Activated CD8-positive, alpha-beta memory T cell treated with anti-CD3 and anti-CD28 coated beads for 36 hours (primary cell): ENCODE measurements around the gene LRWD1. TPM values are rescaled to one million over a fixed set of nuclear protein-coding genes. Genes with fewer than 3 reads are reported as not detected.
"Not testable (repeated sequence)": the region's sequence is repeated elsewhere in the genome, so short reads cannot be mapped to it uniquely, and the experiment has no call there.

ENCODE experiments used
- CTCF ChIA-PET: fragments of 350-600 bp; sonication (Branson Sonifier 250); formaldehyde crosslinking; loops from one replicate; lab custom pipeline; 2021; ENCODE audit warnings: antibody characterized with exemption; lab: Charles Lee
- POLR2A ChIA-PET: fragments of 350-600 bp; sonication (Branson Sonifier 250); formaldehyde crosslinking; loops from one replicate; lab custom pipeline; 2021; ENCODE audit warnings: antibody characterized with exemption; lab: Charles Lee
- total RNA-seq, 2 experiments: library from RNA; stranded (reverse); gene quantifications; one replicate each; pipeline ENCODE4 v1.2.3, GENCODE V29; 2021

The LRWD1 gene
- total RNA-seq, 2 experiments from 2014 or later = 25.1 to 25.9 TPM

DNA sequence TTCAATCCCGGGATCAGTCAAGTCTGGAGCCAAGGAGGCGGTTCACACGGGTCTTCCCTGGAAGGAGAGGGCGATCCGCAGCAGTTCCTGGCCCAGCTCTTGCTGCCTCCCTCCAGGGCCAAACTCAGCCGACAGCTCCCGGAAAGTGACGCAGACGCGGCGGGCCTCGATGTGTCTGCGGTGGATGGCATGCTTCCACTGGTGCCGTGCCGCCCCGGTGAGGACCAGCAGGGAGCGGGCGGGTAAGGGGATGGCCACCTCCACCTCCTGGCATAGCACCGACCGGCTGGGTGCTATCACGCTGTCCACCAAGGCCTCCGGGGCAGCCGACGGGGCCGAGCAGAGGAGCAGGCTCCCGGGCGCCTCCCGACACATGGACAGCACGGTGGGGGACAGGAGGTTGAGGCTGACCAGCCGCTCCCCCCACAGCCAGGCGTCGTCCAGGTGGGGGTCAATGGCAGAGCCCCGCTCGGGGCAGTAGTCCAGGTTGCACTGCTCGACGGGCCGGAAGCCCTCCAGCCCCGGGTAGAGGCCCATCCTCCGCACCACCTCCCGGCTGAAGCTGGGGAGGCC is 7.3 kb upstream of the LRWD1 start:
- POLR2A ChIA-PET = interaction anchor here (0.5 kb wide), 1 partner anchor 150 kb away, joined by 3 read pairs; no protein-coding TSS in a partner anchor
- CTCF ChIA-PET = no interaction called here

DNA sequence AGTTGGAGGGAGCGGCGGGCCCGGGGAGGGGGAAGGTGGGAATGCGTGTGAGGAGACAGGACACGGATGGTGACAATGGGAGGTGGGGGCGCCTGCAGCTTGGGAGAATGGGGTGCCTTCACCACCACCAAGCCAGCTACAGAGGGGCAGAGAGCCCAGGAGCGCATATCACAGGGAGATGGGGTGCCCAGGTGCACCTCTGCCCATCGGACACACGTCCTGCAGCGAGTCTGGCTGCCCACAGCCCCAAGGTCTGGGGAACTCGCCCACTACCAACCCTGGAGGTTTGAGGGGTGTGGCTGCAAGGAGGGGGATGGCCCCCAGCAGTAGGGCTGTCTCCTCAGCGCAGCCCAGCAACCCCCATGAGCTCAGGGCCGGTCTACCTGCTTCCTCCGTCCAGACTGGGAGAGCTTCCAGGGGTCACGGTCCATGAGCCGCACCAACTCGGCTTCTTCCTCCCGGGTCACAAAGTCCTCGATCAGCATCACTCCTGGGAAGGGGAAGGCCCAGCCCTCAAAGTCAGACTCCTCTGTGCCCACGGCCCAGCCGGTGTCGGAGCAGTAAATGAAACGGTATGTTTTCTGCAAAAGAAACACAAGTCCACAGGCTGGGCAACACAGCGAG is 5.5 kb upstream of the LRWD1 start:
- CTCF ChIA-PET = interaction anchor here (0.7 to 1.5 kb wide), 2 partner anchors 9 to 1951 kb away, joined by 3 to 4 read pairs; no protein-coding TSS in a partner anchor
- POLR2A ChIA-PET = no interaction called here

GRCh38 chr7:102460467-102460866 is 4.3 kb upstream of the LRWD1 start:
- ChIA-PET CTCF (interaction anchor here (1.5 kb wide), 1 partner anchor 10 kb away, joined by 4 read pairs; no protein-coding TSS in a partner anchor), POLR2A (no interaction called here)

DNA sequence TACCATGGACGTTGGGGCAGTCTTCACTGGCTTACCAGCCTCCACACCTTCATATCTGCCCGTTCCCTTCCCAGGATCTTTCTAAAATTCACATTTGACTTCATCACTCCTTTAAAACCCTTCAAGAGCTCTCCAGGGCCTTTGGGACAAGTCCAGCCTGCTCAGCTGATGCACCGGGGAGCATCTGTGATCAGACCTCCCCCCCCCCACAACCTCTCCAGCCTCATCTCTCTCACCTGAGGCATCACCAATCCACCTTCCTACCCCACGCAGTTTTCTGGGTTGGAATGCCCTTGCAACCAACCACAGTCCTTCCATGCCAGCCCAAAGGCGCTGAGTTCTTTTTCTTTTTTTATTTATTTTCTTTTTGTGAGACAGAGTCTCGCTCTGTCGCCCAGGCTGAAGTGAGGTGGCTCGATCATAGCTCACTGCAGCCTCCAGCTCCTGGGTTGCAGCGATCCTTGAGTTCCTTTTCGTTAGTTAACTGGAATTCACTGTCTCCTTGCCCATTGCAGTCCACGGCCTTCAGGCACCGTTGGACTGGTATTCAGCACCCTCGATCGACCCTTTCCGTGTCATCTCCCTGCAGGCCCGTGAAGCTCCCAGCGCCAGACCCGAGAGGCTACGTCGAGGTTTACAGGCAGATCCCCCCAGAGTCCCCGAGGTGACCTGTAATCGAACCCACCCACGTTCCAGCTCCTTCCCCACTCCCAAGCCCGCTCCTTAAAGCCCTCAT is 775 bp upstream of the LRWD1 start:
- POLR2A ChIA-PET = interaction anchor here (0.5 kb wide), 1 partner anchor 59 kb away, joined by 3 read pairs; no protein-coding TSS in a partner anchor
- CTCF ChIA-PET = interaction anchor here (1.2 kb wide), 1 partner anchor 64 kb away, joined by 5 read pairs; no protein-coding TSS in a partner anchor

DNA sequence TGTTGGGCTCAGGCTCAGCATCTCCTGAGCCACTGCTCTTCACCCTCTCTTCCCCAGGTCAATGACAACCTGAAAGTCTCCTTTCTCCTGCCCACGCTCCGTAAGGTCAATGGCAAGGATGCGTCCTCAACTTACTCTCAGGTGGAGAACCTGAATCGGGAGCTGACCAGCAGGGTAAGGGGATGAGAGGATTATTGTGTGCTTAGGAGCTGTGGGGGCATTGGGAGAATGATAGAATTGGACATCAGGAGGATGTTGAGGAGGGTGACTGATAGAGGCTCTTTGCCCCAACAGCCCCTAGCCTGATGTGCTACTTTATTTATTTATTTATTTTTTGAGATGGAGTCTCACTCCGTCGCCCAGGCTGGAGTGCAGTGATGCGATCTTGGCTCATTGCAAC is 1.3 kb downstream of the LRWD1 start:
- ChIA-PET POLR2A (interaction anchor here (0.6 to 1.0 kb wide), 2 partner anchors 23 to 70 kb away, joined by 3 read pairs; no protein-coding TSS in a partner anchor), CTCF (interaction anchor here (0.6 to 0.8 kb wide), 4 partner anchors 48 to 1772 kb away, joined by 3 to 5 read pairs (median 4); partner anchors contain the start of gene GIGYF1)

DNA sequence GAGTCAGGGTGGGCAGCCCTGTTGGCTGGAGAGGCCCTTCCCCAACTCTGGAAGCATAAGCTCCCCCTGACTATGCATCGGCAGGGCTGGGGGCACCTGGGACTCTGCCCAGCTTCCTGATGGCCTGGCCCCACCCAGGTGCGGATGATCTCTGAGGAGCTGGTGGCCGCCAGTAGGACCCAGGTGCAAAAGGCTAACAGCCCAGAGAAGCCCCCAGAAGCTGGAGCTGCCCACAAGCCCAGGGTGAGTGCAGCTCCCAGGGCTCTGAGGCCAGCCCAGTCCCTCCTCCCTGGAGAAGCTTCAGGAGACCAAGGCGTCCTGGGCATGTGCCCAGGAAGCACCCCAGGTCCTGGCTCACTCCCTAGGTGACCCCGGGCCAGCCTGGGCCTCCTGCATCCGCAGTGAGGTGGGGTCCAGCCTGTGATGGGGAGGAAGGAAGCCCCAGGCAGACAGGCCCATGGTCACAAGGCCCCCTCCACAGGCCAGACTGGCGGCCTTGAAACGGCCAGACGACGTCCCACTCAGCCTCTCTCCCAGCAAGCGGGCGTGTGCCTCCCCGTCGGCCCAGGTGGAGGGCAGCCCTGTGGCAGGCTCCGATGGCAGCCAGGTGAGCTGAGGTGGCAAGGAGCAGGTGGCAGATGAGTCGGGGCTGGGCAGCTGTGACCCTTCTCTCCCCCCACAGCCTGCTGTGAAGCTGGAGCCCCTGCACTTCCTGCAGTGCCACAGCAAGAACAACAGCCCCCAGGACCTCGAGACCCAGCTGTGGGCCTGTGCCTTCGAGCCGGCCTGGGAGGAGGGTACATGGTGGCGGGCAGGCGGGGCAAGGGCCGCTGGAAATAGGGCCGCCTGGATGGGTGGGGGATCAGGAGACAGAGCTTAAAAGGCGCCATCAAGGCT is 3.0 kb downstream of the LRWD1 start:
- ChIA-PET POLR2A (no interaction called here), CTCF (interaction anchor here (0.7 to 1.1 kb wide), 3 partner anchors 12 to 1159 kb away, joined by 3 to 4 read pairs (median 3); no protein-coding TSS in a partner anchor)

- ChIA-PET POLR2A (no interaction called here), CTCF (interaction anchor here (1.1 kb wide), 1 partner anchor 19 kb away, joined by 3 read pairs; no protein-coding TSS in a partner anchor)
Measured at GRCh38 chr7:102468478-102469350, 3.9 kb downstream of the LRWD1 start.

DNA sequence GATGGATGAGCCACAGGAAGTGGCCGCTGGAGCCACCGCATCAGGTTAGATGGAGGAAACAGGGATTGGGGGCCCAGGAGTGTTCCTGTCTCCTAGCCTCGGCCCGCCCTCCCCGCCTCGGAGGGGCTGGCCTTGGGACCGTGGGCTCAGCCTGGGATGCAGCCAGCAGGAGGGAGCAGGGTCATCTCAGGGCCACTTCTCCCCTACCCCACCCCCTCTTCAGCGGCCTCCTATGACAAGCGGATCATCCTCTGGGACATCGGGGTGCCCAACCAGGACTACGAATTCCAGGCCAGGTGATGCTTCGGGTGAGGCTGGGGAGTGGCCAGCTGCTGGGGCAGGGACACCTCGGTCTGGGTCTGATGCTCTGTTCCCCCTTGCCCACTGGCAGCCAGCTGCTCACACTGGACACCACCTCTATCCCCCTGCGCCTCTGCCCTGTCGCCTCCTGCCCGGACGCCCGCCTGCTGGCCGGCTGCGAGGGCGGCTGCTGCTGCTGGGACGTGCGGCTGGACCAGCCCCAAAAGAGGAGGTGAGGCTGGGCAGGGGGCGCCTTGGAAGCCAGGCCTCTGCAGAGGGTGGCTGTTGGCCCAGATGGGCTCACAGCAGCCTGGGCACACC is 4.7 kb downstream of the LRWD1 start:
- ChIA-PET POLR2A (interaction anchor here (0.5 kb wide), 1 partner anchor 72 kb away, joined by 4 read pairs; no protein-coding TSS in a partner anchor), CTCF (no interaction called here)

DNA sequence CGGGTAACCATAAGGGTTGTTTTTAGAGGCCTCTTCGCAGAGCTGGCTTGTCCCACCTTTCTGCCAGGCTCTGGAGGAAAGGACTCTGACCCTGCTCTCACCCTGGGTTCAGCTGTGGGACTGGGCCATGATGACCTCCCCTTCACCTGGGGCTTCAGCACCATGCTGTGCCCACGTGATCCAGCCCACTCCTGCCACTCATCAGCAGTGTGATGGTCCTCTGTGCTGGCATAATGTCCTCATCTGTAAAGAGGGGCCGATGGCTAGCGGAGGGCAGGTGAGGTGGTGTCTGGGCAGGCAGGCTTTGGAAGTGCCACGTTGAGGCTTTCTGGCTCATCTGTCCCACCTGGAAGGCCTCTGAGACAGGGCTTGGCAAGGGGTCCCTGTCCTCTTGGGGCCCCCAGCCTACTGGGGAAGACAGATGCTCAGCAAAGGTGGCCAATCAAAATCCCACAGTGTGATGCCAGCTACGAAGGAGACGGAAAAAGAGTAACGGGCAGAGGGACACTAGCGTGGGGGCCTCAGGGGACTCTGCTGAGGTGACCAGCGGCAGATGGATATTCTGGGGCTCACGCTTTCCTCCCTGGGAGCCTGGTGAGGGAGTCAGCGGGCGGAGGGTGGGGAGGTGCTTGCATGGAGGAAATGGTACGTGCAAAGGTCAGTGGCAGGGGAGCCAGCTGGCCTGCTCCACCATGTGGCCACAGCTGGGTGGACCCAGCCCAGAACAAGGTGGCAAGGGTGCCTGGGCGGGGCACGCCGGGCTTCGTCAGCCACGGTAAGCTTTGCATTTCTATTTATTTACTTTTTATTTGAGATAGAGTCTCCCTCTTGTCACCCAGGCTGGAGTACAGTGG is 5.4 kb downstream of the LRWD1 start:
- CTCF ChIA-PET = interaction anchor here (0.6 kb wide), 1 partner anchor 726 kb away, joined by 4 read pairs; no protein-coding TSS in a partner anchor

DNA sequence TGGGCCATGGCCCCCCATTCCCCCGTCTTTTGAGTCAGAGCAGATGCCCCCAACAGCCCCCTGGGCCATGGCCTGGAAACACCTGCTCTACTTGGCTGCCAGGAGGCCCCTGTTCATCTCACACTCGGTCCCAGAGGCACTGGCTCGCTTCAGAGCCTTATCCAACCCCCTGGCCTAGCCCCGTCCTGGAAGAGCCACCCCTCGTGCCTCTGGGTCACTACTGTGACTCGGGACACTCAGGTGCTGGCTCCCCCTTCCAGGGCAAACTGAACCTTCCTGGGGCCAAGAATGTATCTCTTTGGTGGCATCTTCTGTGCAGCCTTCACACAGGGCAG is 7.0 kb downstream of the LRWD1 start:
- CTCF ChIA-PET = no interaction called here
- POLR2A ChIA-PET = no interaction called here

More for the DNA sequence above, 5.4 kb downstream of the LRWD1 start:
- POLR2A ChIA-PET = interaction anchor here (0.5 kb wide), 1 partner anchor 73 kb away, joined by 4 read pairs; no protein-coding TSS in a partner anchor

DNA sequence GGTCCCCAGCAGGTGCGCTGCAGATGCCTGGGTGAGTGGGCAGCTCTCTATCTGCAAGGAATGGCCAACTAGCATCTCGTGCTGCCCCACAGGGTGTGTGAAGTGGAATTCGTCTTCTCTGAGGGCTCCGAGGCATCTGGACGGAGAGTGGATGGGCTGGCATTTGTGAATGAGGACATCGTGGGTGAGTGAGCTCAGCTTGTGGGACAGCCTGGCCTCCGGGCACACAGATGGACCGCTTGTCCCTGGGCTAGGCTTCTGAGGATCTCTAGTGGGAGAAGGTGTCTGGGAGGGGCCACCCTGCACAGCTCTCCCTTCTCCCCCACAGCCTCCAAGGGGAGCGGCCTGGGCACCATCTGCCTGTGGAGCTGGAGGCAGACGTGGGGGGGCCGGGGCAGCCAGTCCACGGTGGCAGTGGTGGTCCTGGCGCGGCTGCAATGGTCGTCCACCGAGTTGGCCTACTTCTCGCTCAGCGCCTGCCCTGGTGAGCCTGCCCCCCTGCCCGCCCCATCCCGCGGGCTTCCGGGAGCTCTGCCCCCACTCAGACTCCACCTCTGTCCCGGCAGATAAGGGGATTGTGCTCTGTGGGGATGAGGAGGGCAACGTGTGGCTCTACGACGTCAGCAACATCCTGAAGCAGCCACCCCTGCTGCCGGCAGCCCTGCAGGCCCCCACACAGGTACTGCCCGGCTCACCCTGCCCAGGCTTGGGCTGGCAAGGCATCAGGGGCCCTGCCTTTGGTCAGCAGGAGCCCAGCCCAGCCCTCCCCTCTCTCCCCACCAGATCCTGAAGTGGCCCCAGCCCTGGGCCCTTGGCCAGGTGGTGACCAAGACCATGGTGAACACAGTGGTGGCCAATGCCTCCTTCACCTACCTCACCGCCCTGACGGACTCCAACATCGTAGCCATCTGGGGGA is 7.6 kb downstream of the LRWD1 start:
- CTCF ChIA-PET = interaction anchor here (0.5 kb wide), 1 partner anchor 180 kb away, joined by 3 read pairs; no protein-coding TSS in a partner anchor

DNA sequence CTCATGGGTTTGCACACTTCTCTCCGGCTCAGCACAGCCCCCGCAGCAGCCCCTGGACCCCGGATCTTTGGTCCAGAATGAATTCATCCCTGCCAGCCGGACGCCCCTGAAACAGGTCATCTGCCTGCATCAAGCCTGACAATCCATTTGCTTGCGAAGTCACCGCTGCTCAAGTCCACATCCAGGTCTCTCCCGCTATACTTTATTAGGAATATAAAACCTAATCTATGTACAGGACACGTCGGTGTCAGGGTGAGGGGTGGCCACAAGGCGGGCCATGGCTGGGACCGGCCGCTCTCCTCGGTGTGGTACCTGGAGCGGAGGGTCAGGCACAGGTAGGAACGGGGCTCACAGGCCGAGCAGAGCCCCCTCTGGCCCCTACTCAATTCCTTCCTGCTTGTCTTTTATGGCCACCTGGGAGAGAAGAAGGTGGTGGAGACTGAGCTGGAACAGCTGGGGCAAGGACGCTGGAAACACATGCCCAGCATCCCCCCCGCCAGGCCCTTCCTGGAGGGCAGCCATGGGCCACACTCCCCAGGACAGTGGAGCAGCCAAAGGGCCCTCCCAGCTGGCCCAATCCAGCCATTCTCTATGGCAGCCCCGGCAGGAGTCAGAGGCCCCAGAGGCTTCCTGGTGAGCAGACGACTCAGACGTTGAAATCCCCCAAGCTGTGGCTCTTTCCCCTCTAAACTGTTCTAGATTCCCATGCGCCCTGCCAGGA is 8.6 kb downstream of the LRWD1 start:
- CTCF ChIA-PET = no interaction called here

More for the DNA sequence above, 7.6 kb downstream of the LRWD1 start:
- POLR2A ChIA-PET = no interaction called here

GRCh38 chr7:102474116-102474515 is 9.3 kb downstream of the LRWD1 start:
- POLR2A ChIA-PET, CTCF ChIA-PET: not testable (repeated sequence)

More for the DNA sequence above, 8.6 kb downstream of the LRWD1 start:
- POLR2A ChIA-PET = no interaction called here

DNA sequence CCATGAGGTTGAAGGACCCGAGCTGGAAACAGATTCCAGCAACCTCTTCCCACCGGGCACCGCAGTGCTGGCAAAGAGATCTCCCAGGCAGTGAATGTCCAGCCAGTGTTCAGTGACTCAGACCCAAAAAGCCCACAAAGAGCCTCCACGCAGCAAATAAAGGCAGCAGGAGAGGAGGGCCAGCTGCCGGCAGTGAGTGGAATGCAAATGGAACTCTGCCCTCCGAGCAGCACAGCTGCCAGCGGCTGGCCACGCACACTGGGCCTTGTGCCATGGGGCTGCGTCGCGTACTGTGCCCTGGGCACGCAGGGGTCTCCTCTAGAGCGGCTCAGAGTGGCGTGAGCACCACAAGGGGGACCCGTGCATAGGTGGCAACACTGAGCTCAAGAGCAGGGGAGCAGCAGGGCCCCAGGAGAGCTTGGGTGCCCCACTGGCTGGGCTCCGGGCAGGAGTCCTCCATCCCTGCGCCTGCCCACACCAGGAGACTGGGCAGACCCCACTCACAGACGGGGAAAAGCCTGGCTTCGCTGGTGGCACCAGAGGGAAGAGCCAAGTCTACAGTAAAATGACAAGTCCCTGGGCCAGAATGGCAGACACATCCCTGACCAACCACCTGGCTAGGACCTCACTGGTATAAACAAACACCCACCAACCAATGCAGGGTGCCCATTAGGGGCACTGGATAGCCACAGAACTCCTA is 10.1 kb downstream of the LRWD1 start:
- POLR2A ChIA-PET, CTCF ChIA-PET: not testable (repeated sequence)
